GM23338 (cell line): Measurements from ENCODE around the gene MDN1. TPM values are rescaled to one million over a fixed set of nuclear protein-coding genes. Genes with fewer than 3 reads are reported as not detected.

Experiments
- CREB1 ChIP-seq: fragments of 250-450 bp; sonication (Bioruptor Pico); IDR thresholded peaks from 2 replicates; pipeline ENCODE4 v1.5.0; 2020; ENCODE audit warnings: low read depth, mild to moderate bottlenecking, moderate library complexity
- EZH2 ChIP-seq: fragments of 200-600 bp; sonication (generic); IDR thresholded peaks from one replicate; pipeline ENCODE4 v1.8.0; 2017; ENCODE audit warnings: antibody characterized with exemption, mild to moderate bottlenecking, low read depth; ENCODE audit not compliant: unreplicated experiment
- ZNF114 ChIP-seq: fragments of 250-450 bp; sonication (Bioruptor Pico); IDR thresholded peaks from 2 replicates; pipeline ENCODE4 v1.5.0; 2020; ENCODE audit warnings: mild to moderate bottlenecking, moderate library complexity
- polyA plus RNA-seq: library from polyadenylated mRNA; unstranded; fragments of >200 nt; fragmentation: Nextera tagmentation; extraction: Ambion mirVana; gene quantifications from 2 replicates; pipeline ENCODE4 v1.2.1, GENCODE V29; 2016
- total RNA-seq: library from RNA; depleted of rRNA; stranded (reverse); fragments of >200 nt; shearing (Covaris generic); gene quantifications from 2 replicates; pipeline ENCODE4 v1.2.3, GENCODE V29; 2014
- TF ChIP-seq, protein P1 (sequence below): fragments of 250-450 bp; sonication (Bioruptor Pico); IDR thresholded peaks from 2 replicates; pipeline ENCODE4 v1.5.0; 2020; ENCODE audit warnings: mild to moderate bottlenecking, moderate library complexity
- TF ChIP-seq, protein P2 (sequence below), 2 experiments: fragments of 200-600 bp in 1 of 2; sonication (generic) in 1 of 2; conservative IDR thresholded peaks; 2 replicates each; pipeline versions ENCODE4 v1.5.1 to v1.6.1; 2016 to 2017; ENCODE audit warnings: antibody characterized with exemption in 2 of 2, low read depth in 2 of 2, mild to moderate bottlenecking in 2 of 2, moderate library complexity in 1 of 2
- TF ChIP-seq, protein P3 (sequence below): IDR thresholded peaks from 2 replicates; pipeline ENCODE4 v1.6.1; 2016; ENCODE audit warnings: antibody characterized with exemption

Gene MDN1
- total and polyA plus RNA-seq, 2 experiments from 2014 or later, result 165 to 217 TPM

DNA sequence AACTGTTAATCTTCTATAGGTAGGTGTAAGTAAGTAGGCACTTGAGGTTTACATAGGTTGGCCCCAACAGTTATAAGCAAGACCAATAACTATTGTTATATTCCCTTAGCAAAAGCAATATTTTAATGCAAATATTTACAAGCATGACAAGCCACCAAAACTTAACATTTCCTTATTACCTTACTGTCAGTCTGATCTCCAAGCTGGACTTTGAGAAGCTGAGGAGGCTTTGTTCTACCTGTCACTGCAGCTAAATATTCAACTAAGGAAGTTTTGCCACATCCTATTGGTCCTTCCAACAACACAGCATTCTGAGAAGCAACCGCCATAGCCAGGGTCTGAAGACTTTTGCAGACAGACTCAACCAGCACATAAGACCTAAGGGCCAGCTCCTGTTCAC is 29.6 kb downstream of the MDN1 start (continued):
- TF ChIP-seq, protein P1, sequence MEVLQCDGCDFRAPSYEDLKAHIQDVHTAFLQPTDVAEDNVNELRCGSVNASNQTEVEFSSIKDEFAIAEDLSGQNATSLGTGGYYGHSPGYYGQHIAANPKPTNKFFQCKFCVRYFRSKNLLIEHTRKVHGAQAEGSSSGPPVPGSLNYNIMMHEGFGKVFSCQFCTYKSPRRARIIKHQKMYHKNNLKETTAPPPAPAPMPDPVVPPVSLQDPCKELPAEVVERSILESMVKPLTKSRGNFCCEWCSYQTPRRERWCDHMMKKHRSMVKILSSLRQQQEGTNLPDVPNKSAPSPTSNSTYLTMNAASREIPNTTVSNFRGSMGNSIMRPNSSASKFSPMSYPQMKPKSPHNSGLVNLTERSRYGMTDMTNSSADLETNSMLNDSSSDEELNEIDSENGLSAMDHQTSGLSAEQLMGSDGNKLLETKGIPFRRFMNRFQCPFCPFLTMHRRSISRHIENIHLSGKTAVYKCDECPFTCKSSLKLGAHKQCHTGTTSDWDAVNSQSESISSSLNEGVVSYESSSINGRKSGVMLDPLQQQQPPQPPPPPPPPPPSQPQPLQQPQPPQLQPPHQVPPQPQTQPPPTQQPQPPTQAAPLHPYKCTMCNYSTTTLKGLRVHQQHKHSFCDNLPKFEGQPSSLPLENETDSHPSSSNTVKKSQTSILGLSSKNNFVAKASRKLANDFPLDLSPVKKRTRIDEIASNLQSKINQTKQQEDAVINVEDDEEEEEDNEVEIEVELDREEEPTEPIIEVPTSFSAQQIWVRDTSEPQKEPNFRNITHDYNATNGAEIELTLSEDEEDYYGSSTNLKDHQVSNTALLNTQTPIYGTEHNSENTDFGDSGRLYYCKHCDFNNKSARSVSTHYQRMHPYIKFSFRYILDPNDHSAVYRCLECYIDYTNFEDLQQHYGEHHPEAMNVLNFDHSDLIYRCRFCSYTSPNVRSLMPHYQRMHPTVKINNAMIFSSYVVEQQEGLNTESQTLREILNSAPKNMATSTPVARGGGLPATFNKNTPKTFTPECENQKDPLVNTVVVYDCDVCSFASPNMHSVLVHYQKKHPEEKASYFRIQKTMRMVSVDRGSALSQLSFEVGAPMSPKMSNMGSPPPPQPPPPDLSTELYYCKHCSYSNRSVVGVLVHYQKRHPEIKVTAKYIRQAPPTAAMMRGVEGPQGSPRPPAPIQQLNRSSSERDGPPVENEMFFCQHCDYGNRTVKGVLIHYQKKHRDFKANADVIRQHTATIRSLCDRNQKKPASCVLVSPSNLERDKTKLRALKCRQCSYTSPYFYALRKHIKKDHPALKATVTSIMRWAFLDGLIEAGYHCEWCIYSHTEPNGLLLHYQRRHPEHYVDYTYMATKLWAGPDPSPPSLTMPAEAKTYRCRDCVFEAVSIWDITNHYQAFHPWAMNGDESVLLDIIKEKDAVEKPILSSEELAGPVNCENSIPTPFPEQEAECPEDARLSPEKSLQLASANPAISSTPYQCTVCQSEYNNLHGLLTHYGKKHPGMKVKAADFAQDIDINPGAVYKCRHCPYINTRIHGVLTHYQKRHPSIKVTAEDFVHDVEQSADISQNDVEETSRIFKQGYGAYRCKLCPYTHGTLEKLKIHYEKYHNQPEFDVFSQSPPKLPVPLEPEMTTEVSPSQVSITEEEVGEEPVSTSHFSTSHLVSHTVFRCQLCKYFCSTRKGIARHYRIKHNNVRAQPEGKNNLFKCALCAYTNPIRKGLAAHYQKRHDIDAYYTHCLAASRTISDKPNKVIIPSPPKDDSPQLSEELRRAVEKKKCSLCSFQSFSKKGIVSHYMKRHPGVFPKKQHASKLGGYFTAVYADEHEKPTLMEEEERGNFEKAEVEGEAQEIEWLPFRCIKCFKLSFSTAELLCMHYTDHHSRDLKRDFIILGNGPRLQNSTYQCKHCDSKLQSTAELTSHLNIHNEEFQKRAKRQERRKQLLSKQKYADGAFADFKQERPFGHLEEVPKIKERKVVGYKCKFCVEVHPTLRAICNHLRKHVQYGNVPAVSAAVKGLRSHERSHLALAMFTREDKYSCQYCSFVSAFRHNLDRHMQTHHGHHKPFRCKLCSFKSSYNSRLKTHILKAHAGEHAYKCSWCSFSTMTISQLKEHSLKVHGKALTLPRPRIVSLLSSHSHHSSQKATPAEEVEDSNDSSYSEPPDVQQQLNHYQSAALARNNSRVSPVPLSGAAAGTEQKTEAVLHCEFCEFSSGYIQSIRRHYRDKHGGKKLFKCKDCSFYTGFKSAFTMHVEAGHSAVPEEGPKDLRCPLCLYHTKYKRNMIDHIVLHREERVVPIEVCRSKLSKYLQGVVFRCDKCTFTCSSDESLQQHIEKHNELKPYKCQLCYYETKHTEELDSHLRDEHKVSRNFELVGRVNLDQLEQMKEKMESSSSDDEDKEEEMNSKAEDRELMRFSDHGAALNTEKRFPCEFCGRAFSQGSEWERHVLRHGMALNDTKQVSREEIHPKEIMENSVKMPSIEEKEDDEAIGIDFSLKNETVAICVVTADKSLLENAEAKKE (CRISPR knock-in tag), result no peak
- TF ChIP-seq EZH2, result no peak
- TF ChIP-seq, protein P2, sequence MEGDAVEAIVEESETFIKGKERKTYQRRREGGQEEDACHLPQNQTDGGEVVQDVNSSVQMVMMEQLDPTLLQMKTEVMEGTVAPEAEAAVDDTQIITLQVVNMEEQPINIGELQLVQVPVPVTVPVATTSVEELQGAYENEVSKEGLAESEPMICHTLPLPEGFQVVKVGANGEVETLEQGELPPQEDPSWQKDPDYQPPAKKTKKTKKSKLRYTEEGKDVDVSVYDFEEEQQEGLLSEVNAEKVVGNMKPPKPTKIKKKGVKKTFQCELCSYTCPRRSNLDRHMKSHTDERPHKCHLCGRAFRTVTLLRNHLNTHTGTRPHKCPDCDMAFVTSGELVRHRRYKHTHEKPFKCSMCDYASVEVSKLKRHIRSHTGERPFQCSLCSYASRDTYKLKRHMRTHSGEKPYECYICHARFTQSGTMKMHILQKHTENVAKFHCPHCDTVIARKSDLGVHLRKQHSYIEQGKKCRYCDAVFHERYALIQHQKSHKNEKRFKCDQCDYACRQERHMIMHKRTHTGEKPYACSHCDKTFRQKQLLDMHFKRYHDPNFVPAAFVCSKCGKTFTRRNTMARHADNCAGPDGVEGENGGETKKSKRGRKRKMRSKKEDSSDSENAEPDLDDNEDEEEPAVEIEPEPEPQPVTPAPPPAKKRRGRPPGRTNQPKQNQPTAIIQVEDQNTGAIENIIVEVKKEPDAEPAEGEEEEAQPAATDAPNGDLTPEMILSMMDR (conservative IDR thresholded peaks at IDR 0.05; ENCODE audit: low read depth in 2 of 2), result no peak
- no peak for TF ChIP-seq ZNF114 (CRISPR knock-in tag)
- TF ChIP-seq, protein P3, sequence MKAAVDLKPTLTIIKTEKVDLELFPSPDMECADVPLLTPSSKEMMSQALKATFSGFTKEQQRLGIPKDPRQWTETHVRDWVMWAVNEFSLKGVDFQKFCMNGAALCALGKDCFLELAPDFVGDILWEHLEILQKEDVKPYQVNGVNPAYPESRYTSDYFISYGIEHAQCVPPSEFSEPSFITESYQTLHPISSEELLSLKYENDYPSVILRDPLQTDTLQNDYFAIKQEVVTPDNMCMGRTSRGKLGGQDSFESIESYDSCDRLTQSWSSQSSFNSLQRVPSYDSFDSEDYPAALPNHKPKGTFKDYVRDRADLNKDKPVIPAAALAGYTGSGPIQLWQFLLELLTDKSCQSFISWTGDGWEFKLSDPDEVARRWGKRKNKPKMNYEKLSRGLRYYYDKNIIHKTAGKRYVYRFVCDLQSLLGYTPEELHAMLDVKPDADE, result no peak
- no peak for TF ChIP-seq CREB1 (CRISPR knock-in tag)
